Hindlimb muscle (tissue), 1 donor: ENCODE measurements around the gene ATMIN. TPM values are rescaled to one million over a fixed set of nuclear protein-coding genes. Genes with fewer than 3 reads are reported as not detected.

Source experiments
- DNase-seq: peaks from one replicate; pipeline ENCODE4 v3.0.0-alpha.2; 2013
- polyA plus RNA-seq: library from polyadenylated mRNA; unstranded; fragments of 120-200 nt; gene quantifications from one replicate; pipeline ENCODE4 v1.2.1, GENCODE V29; 2013; ENCODE audit not compliant: insufficient read length

ATMIN gene
- polyA plus RNA-seq, 1 donor = 28.6 TPM

DNA sequence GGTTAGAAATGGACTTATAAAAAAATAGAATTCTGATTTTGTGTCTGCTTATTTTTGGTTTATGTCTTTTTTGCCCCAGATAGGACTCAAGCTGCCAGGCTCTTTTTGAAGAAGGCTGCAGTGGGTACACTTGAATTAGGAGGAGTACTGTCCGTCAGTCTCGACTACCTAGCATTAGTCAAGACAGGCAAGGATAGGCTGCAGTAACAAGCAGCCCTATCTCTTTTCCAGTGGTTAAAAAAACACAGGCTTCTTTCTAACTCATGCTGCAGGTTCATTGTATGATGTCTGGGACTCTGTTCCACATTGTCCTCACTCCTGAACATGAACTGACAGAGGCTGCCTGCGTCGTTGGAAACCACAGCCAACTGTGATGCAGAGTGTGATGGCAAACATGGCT lies 33.4 kb downstream of the ATMIN start:
- no peak for DNase-seq

GRCh38 chr16:81070979-81071378 lies 35.3 kb downstream of the ATMIN start:
- no peak for DNase-seq

DNA sequence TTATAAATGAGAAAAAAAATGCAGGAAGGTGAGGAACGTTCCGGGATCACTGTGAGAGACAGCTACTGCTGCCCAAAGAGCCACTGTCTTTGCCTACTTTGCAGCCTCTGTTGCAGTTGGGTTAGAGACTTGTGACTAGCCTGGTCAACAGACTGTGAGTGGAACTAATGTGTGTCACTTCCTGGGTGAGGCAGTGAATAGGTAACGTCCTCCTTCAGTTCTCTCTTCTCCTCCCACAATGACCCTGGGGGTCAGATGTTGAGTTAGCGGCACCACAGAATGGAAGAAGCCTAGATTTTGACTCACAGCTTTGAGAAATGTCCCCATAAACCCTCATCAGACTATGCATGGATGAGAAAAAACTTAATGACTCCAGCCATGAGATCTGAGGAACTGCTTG lies 36.2 kb downstream of the ATMIN start:
- no peak for DNase-seq

DNA sequence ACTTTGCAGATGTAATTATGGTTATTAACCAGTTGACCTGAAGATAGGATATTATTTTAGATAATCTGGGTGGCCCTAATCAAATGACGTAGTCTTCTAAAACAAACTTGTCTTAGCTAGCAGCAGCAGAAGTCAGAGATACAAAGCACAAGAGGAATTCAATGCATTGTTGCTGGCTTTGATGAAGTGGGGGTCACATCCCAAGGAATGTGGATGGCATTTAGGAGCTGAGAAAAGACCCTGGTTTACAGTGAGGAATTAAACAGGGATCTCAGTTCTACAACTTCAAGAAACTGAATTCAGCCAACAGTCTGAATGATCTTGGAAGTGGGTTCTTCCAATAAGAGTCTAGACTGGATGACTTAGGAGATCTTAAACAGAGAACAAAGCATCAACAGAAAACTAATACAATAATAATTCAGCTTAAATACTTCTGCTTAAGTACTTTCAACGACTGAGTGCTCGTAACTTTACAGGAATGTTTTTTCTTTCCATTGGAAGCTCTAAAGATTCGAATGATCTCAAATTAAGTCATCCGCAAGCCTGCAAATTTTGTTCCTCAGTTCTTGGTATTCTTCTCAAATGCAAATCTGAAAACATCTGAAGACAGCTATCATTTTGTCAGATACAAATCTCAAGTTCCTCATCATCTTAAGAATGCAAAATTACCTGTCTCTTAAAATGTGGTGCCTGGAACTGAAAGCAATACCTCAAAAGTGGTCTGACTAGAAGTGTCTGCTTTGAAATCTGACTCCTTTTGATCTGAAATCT lies 38.1 kb downstream of the ATMIN start:
- DNase-seq = no peak

DNA sequence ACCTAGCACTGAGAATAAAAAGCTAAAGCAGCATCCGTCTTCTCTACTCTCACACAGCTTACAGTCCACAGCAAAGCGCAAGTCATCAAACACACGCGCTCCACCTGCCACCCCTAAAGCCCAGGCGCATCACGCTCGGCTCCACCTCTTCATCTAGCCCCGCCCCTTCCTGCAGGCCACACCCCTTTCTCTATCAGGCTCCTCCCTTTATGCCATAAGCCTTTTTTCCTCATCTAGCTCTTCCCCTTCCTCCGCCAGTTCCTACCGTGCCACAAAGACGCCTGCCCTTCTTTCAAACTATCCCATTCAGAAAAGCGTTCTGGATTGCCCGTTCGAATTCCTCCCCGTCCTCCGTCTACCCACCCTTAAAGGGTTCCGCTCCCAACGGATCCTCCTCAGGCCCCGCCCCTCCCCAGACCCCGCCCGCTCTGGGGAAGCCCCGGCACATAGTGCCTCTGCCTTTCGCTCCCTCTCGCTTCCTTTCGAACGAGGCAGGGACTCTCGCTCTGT lies 41.0 kb downstream of the ATMIN start:
- no peak for DNase-seq

- DNase-seq = peak; percentile 97
These were observed 41.7 kb downstream of the ATMIN start, which contains the start of gene C16orf46 for GRCh38 chr16:81077076-81077940. C16orf46 (minus strand) TSS chr16:81077238; CDS start chr16:81063955, 13,283 bp downstream.

DNA sequence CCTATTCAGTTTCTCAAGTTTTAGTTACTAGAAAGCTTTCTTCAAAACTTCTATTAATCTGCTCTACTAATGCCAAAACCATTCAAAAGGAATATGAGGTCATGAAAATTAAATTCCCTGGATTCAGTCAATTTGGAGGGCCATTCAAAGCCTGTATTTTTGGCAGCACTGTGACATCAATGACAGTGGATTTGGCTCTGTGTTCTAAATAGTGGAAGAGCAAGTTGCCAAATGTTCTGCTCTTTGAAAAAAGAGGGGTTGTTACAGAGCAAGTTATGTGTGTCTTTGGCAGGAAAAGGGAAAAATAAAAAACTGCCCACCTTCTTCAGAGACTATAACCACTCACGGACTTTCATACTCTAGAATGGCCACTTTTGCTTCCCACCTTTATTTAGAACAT lies 44.6 kb downstream of the ATMIN start:
- DNase-seq = no peak

DNA sequence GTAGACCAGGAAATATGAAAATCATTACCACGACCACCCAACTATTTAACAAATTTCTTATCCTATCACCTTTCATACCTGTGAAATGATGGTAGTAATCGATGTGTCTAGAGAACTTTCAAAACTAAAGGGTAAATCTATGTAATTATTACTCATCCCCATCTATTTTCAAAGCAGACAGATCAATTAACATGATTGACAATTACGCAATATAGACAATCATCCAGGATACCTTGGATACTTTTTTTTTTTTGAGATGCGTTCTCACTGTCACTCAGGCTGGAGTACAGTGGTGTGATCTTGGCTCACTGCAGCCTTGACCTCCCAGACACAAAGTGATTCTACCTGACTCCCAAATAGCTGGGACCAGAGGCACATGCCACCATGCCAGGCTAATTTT lies 45.4 kb downstream of the ATMIN start:
- DNase-seq = no peak

GRCh38 chr16:81088836-81089235 lies 53.2 kb downstream of the ATMIN start:
- DNase-seq = no peak

GRCh38 chr16:81094771-81095251 lies 59.2 kb downstream of the ATMIN start:
- peak; percentile 39 for DNase-seq

DNA sequence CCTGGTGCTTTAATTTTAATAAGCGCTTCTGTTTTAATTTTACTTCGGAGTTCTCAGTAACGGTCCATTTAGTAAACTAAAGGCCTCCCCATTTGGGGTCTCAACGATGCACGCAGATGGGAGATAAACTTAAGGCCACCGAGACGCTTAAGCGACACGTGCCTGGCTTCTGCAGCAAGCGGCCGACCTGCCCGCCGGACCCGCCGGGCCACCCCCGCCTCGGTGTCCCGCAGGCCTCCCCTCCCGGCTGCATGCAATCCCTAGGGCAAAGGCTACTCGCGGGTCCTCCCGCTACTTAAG lies 60.0 kb downstream of the ATMIN start:
- DNase-seq = no peak

GRCh38 chr16:81095953-81096714 lies 60.5 kb downstream of the ATMIN start, which contains the start of gene GCSH:
GCSH (minus strand) TSS chr16:81096395; CDS start chr16:81096278, 117 bp downstream.
- peak; percentile 99 for DNase-seq

DNA sequence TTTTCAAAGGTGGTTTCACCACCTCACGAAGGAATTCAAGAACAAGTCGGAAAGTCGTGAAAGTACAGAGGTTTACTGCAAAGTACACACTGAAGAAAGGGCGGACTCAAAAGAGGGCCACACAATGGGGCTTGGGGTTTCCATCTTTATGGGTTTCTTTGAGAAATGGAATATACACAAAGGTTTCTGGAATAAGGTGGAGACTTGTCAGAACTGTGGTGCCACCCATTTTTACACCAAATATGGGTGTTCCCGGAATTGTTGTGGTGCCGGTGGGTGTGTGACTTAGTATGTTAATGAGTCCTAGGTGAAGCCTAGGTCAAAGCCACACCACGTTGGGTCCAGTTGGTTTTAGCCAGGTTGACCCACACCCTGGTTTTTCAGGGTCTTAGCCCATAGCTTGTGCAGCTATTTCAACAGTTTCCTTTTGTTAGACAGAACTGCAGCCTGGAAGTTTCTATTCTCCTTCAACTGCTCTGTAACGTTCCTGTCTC lies 61.1 kb downstream of the ATMIN start:
- no peak for DNase-seq

Other genes with a start within 250 kb of the ATMIN start
- gene CDYL2, start 231.2 kb upstream of the ATMIN start, polyA plus RNA-seq = 2.6 TPM
- gene CMC2, start 29.0 kb upstream of the ATMIN start, polyA plus RNA-seq = 26.0 TPM
- gene CENPN, start 28.6 kb upstream of the ATMIN start, polyA plus RNA-seq = 9.5 TPM
- gene C16orf46, start 41.4 kb downstream of the ATMIN start, polyA plus RNA-seq = 0.56 TPM
- gene GCSH, start 60.6 kb downstream of the ATMIN start, polyA plus RNA-seq = 54.0 TPM
- not detected for gene BCO1, start 202.8 kb downstream of the ATMIN start, polyA plus RNA-seq